WTC11 (cell line): Measurements from ENCODE around the gene KLHL7. TPM values are rescaled to one million over a fixed set of nuclear protein-coding genes. Genes with fewer than 3 reads are reported as not detected.

ENCODE experiments used
- ATAC-seq: fragments of 200-7000 bp; cut with Tn5 transposase; 2 replicates; pipeline ENCODE4 v1.10.0; 2021; ENCODE audit warnings: mild to moderate bottlenecking, moderate library complexity
- CTCF ChIA-PET: fragments of 300-600 bp; sonication (Branson Sonifier 250); formaldehyde crosslinking; loops from one replicate; lab custom pipeline; 2021; ENCODE audit warnings: antibody characterized with exemption; lab: Charles Lee
- POLR2A ChIA-PET: fragments of 350-600 bp; sonication (Branson Sonifier 250); formaldehyde crosslinking; loops from one replicate; lab custom pipeline; 2021; ENCODE audit warnings: antibody characterized with exemption; lab: Charles Lee
- DNase-seq: peaks from one replicate; pipeline ENCODE4 v3.0.0; 2021; ENCODE audit warnings: low spot score
- H3K27ac Mint-ChIP-seq: 2 replicates; pipeline ENCODE4 v1.8.0; 2021; ENCODE audit warnings: mixed read lengths
- H3K27me3 Mint-ChIP-seq: 2 replicates; pipeline ENCODE4 v1.8.0; 2021; ENCODE audit warnings: low read depth, mild to moderate bottlenecking, moderate library complexity, mixed read lengths
- H3K36me3 Mint-ChIP-seq: 2 replicates; pipeline ENCODE4 v1.8.0; 2021; ENCODE audit warnings: mixed read lengths
- H3K4me1 Mint-ChIP-seq: 2 replicates; pipeline ENCODE4 v1.8.0; 2022; ENCODE audit warnings: mixed read lengths
- H3K4me3 Mint-ChIP-seq: 2 replicates; pipeline ENCODE4 v1.8.0; 2021; ENCODE audit warnings: mild to moderate bottlenecking, moderate library complexity, mixed read lengths
- H3K9me3 Mint-ChIP-seq: 2 replicates; pipeline ENCODE4 v1.8.0; 2021; ENCODE audit warnings: mixed read lengths
- CREB1 ChIP-seq: sonication (generic); formaldehyde crosslinking; IDR thresholded peaks from 2 replicates; pipeline ENCODE4 v1.8.0; 2023; ENCODE audit warnings: mild to moderate bottlenecking, missing genetic modification reagents
- E2F5 ChIP-seq: sonication (generic); formaldehyde crosslinking; IDR thresholded peaks from 2 replicates; pipeline ENCODE4 v1.8.1; 2022; ENCODE audit warnings: mild to moderate bottlenecking, moderate library complexity, missing genetic modification reagents
- ETV6 ChIP-seq: sonication (generic); formaldehyde crosslinking; IDR thresholded peaks from 2 replicates; pipeline ENCODE4 v1.8.1; 2022; ENCODE audit warnings: mild to moderate bottlenecking, missing genetic modification reagents
- FOXK1 ChIP-seq: sonication (generic); formaldehyde crosslinking; IDR thresholded peaks from 2 replicates; pipeline ENCODE4 v1.8.0; 2022; ENCODE audit warnings: mild to moderate bottlenecking, moderate library complexity, missing genetic modification reagents
- FOXP4 ChIP-seq: sonication (generic); formaldehyde crosslinking; IDR thresholded peaks from 2 replicates; pipeline ENCODE4 v1.8.0; 2022; ENCODE audit warnings: mild to moderate bottlenecking, missing genetic modification reagents
- HMGXB4 ChIP-seq: sonication (generic); formaldehyde crosslinking; IDR thresholded peaks from 2 replicates; pipeline ENCODE4 v1.8.1; 2023; ENCODE audit warnings: mild to moderate bottlenecking, moderate library complexity, missing genetic modification reagents
- IRF1 ChIP-seq: sonication (generic); formaldehyde crosslinking; IDR thresholded peaks from 2 replicates; pipeline ENCODE4 v1.8.0; 2023; ENCODE audit warnings: missing genetic modification reagents
- IRF2 ChIP-seq: sonication (generic); formaldehyde crosslinking; IDR thresholded peaks from 2 replicates; pipeline ENCODE4 v1.8.0; 2022; ENCODE audit warnings: low read depth, missing genetic modification reagents, borderline replicate concordance
- JAZF1 ChIP-seq: fragments of 250-450 bp; sonication (Bioruptor Pico); IDR thresholded peaks from 2 replicates; pipeline ENCODE4 v1.9.0; 2021; ENCODE audit warnings: moderate library complexity, mild to moderate bottlenecking, inconsistent platforms
- NFYB ChIP-seq: sonication (generic); formaldehyde crosslinking; conservative IDR thresholded peaks from 2 replicates; pipeline ENCODE4 v1.8.0; 2022; ENCODE audit warnings: low read depth, missing genetic modification reagents
- STAT6 ChIP-seq: sonication (generic); formaldehyde crosslinking; conservative IDR thresholded peaks from 2 replicates; pipeline ENCODE4 v1.8.1; 2023; ENCODE audit warnings: mild to moderate bottlenecking, low read depth, missing genetic modification reagents, moderate library complexity
- TEAD1 ChIP-seq: sonication (generic); formaldehyde crosslinking; IDR thresholded peaks from 2 replicates; pipeline ENCODE4 v1.8.0; 2022; ENCODE audit warnings: mild to moderate bottlenecking, missing genetic modification reagents
- TEAD4 ChIP-seq: sonication (generic); formaldehyde crosslinking; IDR thresholded peaks from 2 replicates; pipeline ENCODE4 v1.8.0; 2022; ENCODE audit warnings: mild to moderate bottlenecking, missing genetic modification reagents
- USF1 ChIP-seq: sonication (generic); formaldehyde crosslinking; IDR thresholded peaks from 2 replicates; pipeline ENCODE4 v1.8.0; 2022; ENCODE audit warnings: mild to moderate bottlenecking, missing genetic modification reagents
- USF2 ChIP-seq: sonication (generic); formaldehyde crosslinking; IDR thresholded peaks from 2 replicates; pipeline ENCODE4 v1.8.1; 2023; ENCODE audit warnings: mild to moderate bottlenecking, missing genetic modification reagents, moderate library complexity
- ZNF138 ChIP-seq: sonication (generic); formaldehyde crosslinking; conservative IDR thresholded peaks from 2 replicates; pipeline ENCODE4 v1.8.1; 2022; ENCODE audit warnings: mild to moderate bottlenecking, moderate library complexity, missing genetic modification reagents
- ZNF396 ChIP-seq: fragments of 250-450 bp; sonication (Bioruptor Pico); IDR thresholded peaks from 2 replicates; pipeline ENCODE4 v1.8.0; 2021; ENCODE audit warnings: mild to moderate bottlenecking, moderate library complexity, borderline replicate concordance
- ZNF425 ChIP-seq: fragments of 250-450 bp; sonication (Bioruptor Pico); conservative IDR thresholded peaks from 2 replicates; pipeline ENCODE4 v1.9.0; 2021; ENCODE audit warnings: mild to moderate bottlenecking
- ZSCAN18 ChIP-seq: fragments of 250-450 bp; sonication (Bioruptor Pico); IDR thresholded peaks from 2 replicates; pipeline ENCODE4 v2.1.2; 2022; ENCODE audit warnings: mild to moderate bottlenecking, moderate library complexity
- total RNA-seq: library from RNA; stranded (reverse); gene quantifications from 3 replicates; pipeline ENCODE4 v1.2.3, GENCODE V29; 2021

KLHL7 gene
- total RNA-seq, 1 experiment from 2014 or later: 82.1 TPM

GRCh38 chr7:23115991-23116390 lies 10.4 kb downstream of the KLHL7 start:
- Mint-ChIP-seq H3K27ac (peak overlapping the region; percentile 99), H3K9me3 (no peaks in the 10 kb centered on the region), H3K4me3 (peak overlapping the region; percentile 13), H3K27me3 (no peaks in the 10 kb centered on the region), H3K36me3 (peaks cover 9% of the 10 kb centered on the region), H3K4me1 (peaks cover 88% of the 10 kb centered on the region)
- ChIA-PET POLR2A (interaction anchor here (3.7 kb wide), 1 partner anchor 10 kb away, joined by 30 read pairs; the partner anchor contains the start of gene KLHL7), CTCF (interaction anchor here (0.9 to 2.7 kb wide), 7 partner anchors 9 to 1033 kb away, joined by 3 to 20 read pairs (median 4); partner anchors contain the start of gene KLHL7)
- TF ChIP-seq ZNF396 (CRISPR knock-in tag) (no peak), STAT6 (CRISPR knock-in tag) (no peak), FOXP4 (peak; percentile 36; the same call in 1 of the 2 replicates), TEAD1 (CRISPR knock-in tag) (peak; percentile 88), IRF2 (no peak), JAZF1 (CRISPR knock-in tag) (no peak), NFYB (CRISPR knock-in tag) (no peak), HMGXB4 (CRISPR knock-in tag) (no peak), TEAD4 (no peak), CREB1 (no peak), IRF1 (CRISPR knock-in tag) (no peak), FOXK1 (CRISPR knock-in tag) (peak; percentile 28; the same call in 1 of the 2 replicates), E2F5 (no peak), ZNF425 (CRISPR knock-in tag) (no peak), USF1 (CRISPR knock-in tag) (0 out of 2 replicates have a peak, but pooled peaks have one; percentile 4), ZSCAN18 (CRISPR knock-in tag) (no peak), ETV6 (CRISPR knock-in tag) (0 out of 2 replicates have a peak, but pooled peaks have one; percentile 44), ZNF138 (CRISPR knock-in tag) (no peak), USF2 (CRISPR knock-in tag) (no peak)
- no peak for DNase-seq
- peak; percentile 89 for ATAC-seq
